Regular cardiac myocyte (primary cell): ENCODE measurements around the gene B3GALT2. TPM values are rescaled to one million over a fixed set of nuclear protein-coding genes. Genes with fewer than 3 reads are reported as not detected.

Experiments
- total RNA-seq: library from RNA; depleted of rRNA; stranded (reverse); fragments of >200 nt; gene quantifications from 2 replicates; pipeline ENCODE4 v1.2.3, GENCODE V29; 2014

B3GALT2 gene, protein sequence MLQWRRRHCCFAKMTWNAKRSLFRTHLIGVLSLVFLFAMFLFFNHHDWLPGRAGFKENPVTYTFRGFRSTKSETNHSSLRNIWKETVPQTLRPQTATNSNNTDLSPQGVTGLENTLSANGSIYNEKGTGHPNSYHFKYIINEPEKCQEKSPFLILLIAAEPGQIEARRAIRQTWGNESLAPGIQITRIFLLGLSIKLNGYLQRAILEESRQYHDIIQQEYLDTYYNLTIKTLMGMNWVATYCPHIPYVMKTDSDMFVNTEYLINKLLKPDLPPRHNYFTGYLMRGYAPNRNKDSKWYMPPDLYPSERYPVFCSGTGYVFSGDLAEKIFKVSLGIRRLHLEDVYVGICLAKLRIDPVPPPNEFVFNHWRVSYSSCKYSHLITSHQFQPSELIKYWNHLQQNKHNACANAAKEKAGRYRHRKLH
- total RNA-seq: 1.7 and 2.1 TPM in 2 replicates

DNA sequence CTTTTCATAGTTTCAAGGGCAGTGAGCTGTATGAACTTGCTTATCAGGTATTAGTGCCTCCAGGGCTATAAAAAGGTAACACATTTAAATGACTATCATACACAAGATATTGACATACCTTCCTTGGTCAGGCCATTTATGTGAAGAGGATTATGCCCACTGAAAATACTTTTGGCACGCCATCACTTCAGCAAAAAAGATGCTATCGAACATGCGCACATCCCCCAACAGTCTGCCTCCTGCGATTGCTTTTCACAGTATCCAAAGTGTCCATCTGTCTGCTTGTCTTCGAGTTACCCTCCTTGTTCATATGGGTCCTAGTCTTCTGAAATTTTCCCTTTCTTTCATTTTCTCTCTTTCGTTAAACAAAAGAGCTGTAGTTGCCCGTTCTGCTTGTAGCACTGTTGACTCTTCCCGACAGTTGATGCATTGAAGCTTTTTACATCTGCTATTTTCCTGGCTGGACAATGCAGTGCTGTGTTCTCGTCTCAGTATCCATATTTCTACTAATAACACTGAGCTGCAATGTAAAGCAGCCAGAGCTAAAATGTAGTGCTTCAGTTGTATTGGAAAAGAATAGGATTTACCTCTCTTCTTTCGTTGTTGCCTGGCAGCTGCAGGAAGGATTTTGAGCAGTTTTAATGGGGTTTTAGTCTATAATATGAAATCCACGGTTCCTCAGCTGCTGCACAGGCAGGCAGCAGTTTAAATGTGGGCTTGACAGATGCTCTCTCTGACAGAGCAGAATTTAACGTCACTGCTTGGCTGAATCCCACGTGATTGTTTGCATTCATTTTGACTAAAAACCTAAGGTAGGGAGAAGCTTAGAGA lies at the start of gene B3GALT2:
Gene B3GALT2 (minus strand): TSS at position 713 of the 831 bp plus-strand sequence. CDS start 5,051 bp downstream, outside the sequence.

Other genes starting within 250 kb of the B3GALT2 start
- 26.2 and 50.2 TPM in 2 replicates for gene UCHL5, start 127.3 kb downstream of the B3GALT2 start, total RNA-seq
- gene RO60, start 127.0 kb downstream of the B3GALT2 start, total RNA-seq: 177 and 178 TPM in 2 replicates
- gene GLRX2, start 81.2 kb downstream of the B3GALT2 start, total RNA-seq: 10.4 and 17.4 TPM in 2 replicates
- gene CDC73, start 64.6 kb downstream of the B3GALT2 start, total RNA-seq: 20.9 and 44.5 TPM in 2 replicates